SK-N-SH (cell line): Measurements from ENCODE around the gene MKRN2OS. TPM values are rescaled to one million over a fixed set of nuclear protein-coding genes. Genes with fewer than 3 reads are reported as not detected.

ENCODE experiments used
- CTCF ChIA-PET: fragments of 300-600, 350-600 bp; formaldehyde crosslinking; extraction: SDS; loops from one replicate; lab custom pipeline; 2021; lab: Yijun Ruan, JAX
- POLR2A ChIA-PET: fragments of 350-600 bp; sonication (Branson Sonifier 250); formaldehyde crosslinking; extraction: SDS; loops from one replicate; lab custom pipeline; 2020; ENCODE audit warnings: antibody characterized with exemption, inconsistent platforms; lab: Yijun Ruan, JAX
- DNase-seq: peaks from one replicate; pipeline ENCODE4 v3.0.0; 2012
- H2AFZ ChIP-seq: fragments of 200-600 bp; sonication (generic); 2 replicates; pipeline ENCODE4 v1.8.1; 2016; ENCODE audit warnings: antibody characterized with exemption, mild to moderate bottlenecking, low read depth
- H3F3A ChIP-seq: fragments of 200-600 bp; sonication (generic); replicated peaks from 2 replicates; pipeline ENCODE3; 2016; ENCODE audit warnings: antibody characterized with exemption, mild to moderate bottlenecking; ENCODE audit not compliant: insufficient read depth
- H3K27ac ChIP-seq, 2 experiments: fragments of 200-500 bp in 1 of 2; fragments of 200-600 bp in 1 of 2; sonication (Bioruptor generic) in 1 of 2; sonication (generic), shearing (Covaris generic) in 1 of 2; 2 replicates each; pipeline versions ENCODE4 v1.5.1 to v1.6.1; 2014 to 2016; ENCODE audit warnings: low read depth in 2 of 2, inconsistent platforms in 1 of 2, low read length in 1 of 2, mild to moderate bottlenecking in 1 of 2, mixed read lengths in 1 of 2
- H3K27me3 ChIP-seq: fragments of 200-600 bp; sonication (generic), shearing (Covaris generic); 2 replicates; pipeline ENCODE4 v1.6.1; 2016; ENCODE audit warnings: mixed run types; ENCODE audit not compliant: insufficient read depth
- H3K36me3 ChIP-seq, 2 experiments: fragments of 200-500 bp in 1 of 2; fragments of 200-600 bp in 1 of 2; sonication (Bioruptor generic) in 1 of 2; sonication (generic) in 1 of 2; replicated peaks in 1 of 2; 2 replicates each; pipeline versions ENCODE3 to v1.5.1; 2014 to 2016; ENCODE audit warnings: low read length in 1 of 2, mild to moderate bottlenecking in 1 of 2; ENCODE audit not compliant: insufficient read depth in 2 of 2, control insufficient read depth in 1 of 2
- H3K4me1 ChIP-seq, 2 experiments: fragments of 200-500 bp in 1 of 2; fragments of 200-600 bp in 1 of 2; sonication (Bioruptor generic) in 1 of 2; sonication (generic), shearing (Covaris generic) in 1 of 2; 2 replicates each; pipeline versions ENCODE4 v1.5.1 to v1.6.1; 2014 to 2016; ENCODE audit warnings: low read depth in 1 of 2, low read length in 1 of 2, mixed run types in 1 of 2; ENCODE audit not compliant: insufficient read depth in 2 of 2, control insufficient read depth in 1 of 2
- H3K4me2 ChIP-seq: fragments of 200-600 bp; sonication (generic), shearing (Covaris generic); 2 replicates; pipeline ENCODE4 v1.6.1; 2017; ENCODE audit warnings: mixed run types
- H3K4me3 ChIP-seq, 2 experiments: fragments of 200-500 bp in 1 of 2; fragments of 200-600 bp in 1 of 2; sonication (Bioruptor generic) in 1 of 2; sonication (generic), shearing (Covaris generic) in 1 of 2; 2 replicates each; pipeline versions ENCODE4 v1.5.1 to v1.8.1; 2014 to 2016; ENCODE audit warnings: low read depth in 2 of 2, inconsistent platforms in 1 of 2, low read length in 1 of 2, mild to moderate bottlenecking in 1 of 2, mixed read lengths in 1 of 2, moderate library complexity in 1 of 2
- H3K79me2 ChIP-seq: fragments of 200-600 bp; sonication (generic); 2 replicates; pipeline ENCODE4 v1.8.1; 2017; ENCODE audit warnings: mild to moderate bottlenecking; ENCODE audit not compliant: insufficient read depth
- H3K9ac ChIP-seq: fragments of 200-600 bp; sonication (generic); 2 replicates; pipeline ENCODE4 v1.6.1; 2017; ENCODE audit warnings: mixed run types
- H3K9me2 ChIP-seq: fragments of 200-600 bp; sonication (generic); 2 replicates; pipeline ENCODE4 v1.6.1; 2017; ENCODE audit warnings: mixed run types
- H3K9me3 ChIP-seq: fragments of 200-600 bp; sonication (generic); 2 replicates; pipeline ENCODE4 v1.6.1; 2017; ENCODE audit warnings: mixed run types, mild to moderate bottlenecking, moderate library complexity
- H4K20me1 ChIP-seq: fragments of 200-600 bp; sonication (generic); 2 replicates; pipeline ENCODE4 v1.6.1; 2017; ENCODE audit warnings: mild to moderate bottlenecking, mixed run types; ENCODE audit not compliant: insufficient read depth
- CHD2 ChIP-seq: fragments of 150-350 bp; IDR thresholded peaks from 2 replicates; pipeline ENCODE4 v1.6.1; 2018; ENCODE audit warnings: low read length; ENCODE audit not compliant: partially characterized antibody
- FOXJ3 ChIP-seq: sonication (generic); formaldehyde crosslinking; IDR thresholded peaks from 2 replicates; pipeline ENCODE4 v1.5.1; 2020; ENCODE audit warnings: mild to moderate bottlenecking, missing genetic modification reagents
- MXI1 ChIP-seq: IDR thresholded peaks from 2 replicates; pipeline ENCODE4 v1.6.1; 2012; ENCODE audit warnings: mild to moderate bottlenecking, low read depth, low read length, improper control_type of control experiment
- RAD21 ChIP-seq: IDR thresholded peaks from 2 replicates; pipeline ENCODE4 v1.6.1; 2012; ENCODE audit warnings: mild to moderate bottlenecking, low read length
- RFX5 ChIP-seq: IDR thresholded peaks from 2 replicates; pipeline ENCODE4 v1.6.1; 2012; ENCODE audit warnings: mild to moderate bottlenecking, improper control_type of control experiment, low read length
- RXRA ChIP-seq: IDR thresholded peaks from 2 replicates; pipeline ENCODE4 v1.4.0; 2012; ENCODE audit warnings: low read depth, mild to moderate bottlenecking, borderline replicate concordance
- SIN3A ChIP-seq: IDR thresholded peaks from 2 replicates; pipeline ENCODE4 v1.6.1; 2012; ENCODE audit warnings: low read depth, mild to moderate bottlenecking, low read length, moderate library complexity, borderline replicate concordance
- TCF12 ChIP-seq: IDR thresholded peaks from 2 replicates; pipeline ENCODE4 v1.4.0; 2012
- WGBS: methylation state at CpG from one replicate; pipeline ENCODE4 v1.1.6; 2017; ENCODE audit warnings: low lambda C conversion rate; 5-methylcytosine and 5-hydroxymethylcytosine counted together
- polyA plus RNA-seq, 3 experiments: library from polyadenylated mRNA; depleted of rRNA; stranded (reverse); fragments of >200 nt; gene quantifications; 2 replicates each; pipeline ENCODE4 v1.2.3, GENCODE V29; 2012
- TF ChIP-seq, protein P1 (sequence below): fragments of 150-350 bp; IDR thresholded peaks from 2 replicates; pipeline ENCODE4 v1.6.1; 2016; ENCODE audit warnings: mild to moderate bottlenecking, low read depth, low read length
- TF ChIP-seq, protein P2 (sequence below): IDR thresholded peaks from 2 replicates; pipeline ENCODE4; 2012
- TF ChIP-seq, protein P3 (sequence below): IDR thresholded peaks from 2 replicates; pipeline ENCODE4 v1.4.0; 2012; ENCODE audit warnings: low read depth
- TF ChIP-seq, protein P4 (sequence below): fragments of 200-600 bp; sonication (generic); IDR thresholded peaks from 2 replicates; pipeline ENCODE4 v1.6.1; 2017; ENCODE audit warnings: antibody characterized with exemption, mild to moderate bottlenecking, moderate library complexity
- TF ChIP-seq, protein P5 (sequence below): IDR thresholded peaks from 2 replicates; pipeline ENCODE4 v1.6.1; 2012; ENCODE audit warnings: mild to moderate bottlenecking, low read depth, low read length, moderate library complexity
- TF ChIP-seq, protein P6 (sequence below): IDR thresholded peaks from 2 replicates; pipeline ENCODE4 v1.4.0; 2012; ENCODE audit warnings: low read depth, borderline replicate concordance

Gene MKRN2OS
- polyA plus RNA-seq, 1 of the 3 experiments (the other 2 are of a cell fraction), result not detected

DNA sequence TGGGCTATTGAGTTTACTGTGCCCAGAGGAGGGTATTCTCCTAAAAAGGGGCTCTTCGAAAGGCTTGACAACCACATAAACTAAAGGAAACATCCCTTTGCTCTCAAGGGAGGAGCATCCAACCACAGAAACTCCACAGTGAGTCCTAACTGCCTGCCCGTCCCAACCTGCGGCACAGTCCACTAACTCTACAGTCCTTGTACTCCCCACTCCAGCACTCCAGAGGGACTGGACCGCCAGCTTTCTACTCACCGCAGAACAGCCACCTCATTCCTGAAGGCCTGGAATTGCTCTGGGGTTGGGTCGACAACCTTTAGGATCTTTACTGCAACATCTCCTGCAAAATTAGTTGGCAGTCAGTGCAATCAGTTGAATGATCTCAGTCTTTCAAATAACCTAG is 46.2 kb upstream of the MKRN2OS start:
- H3K36me3 ChIP-seq, result peaks cover 51 to 58% of the 10 kb centered on the region in 2 experiments

More for the DNA sequence above, 46.2 kb upstream of the MKRN2OS start:
- Histone ChIP-seq H3K27me3 (no peaks in the 10 kb centered on the region), H4K20me1 (peaks cover 3% of the 10 kb centered on the region; the same call in 1 of the 2 replicates), H3K9me2 (no peaks in the 10 kb centered on the region), H3K9ac (no peak overlapping the region), H3K9me3 (no peaks in the 10 kb centered on the region), H3K4me3 (no peak overlapping the region), H2AFZ (no peak overlapping the region), H3K27ac (no peak overlapping the region), H3K4me1 (no peaks in the 10 kb centered on the region), H3F3A (peaks cover 10% of the 10 kb centered on the region), H3K79me2 (no peaks in the 10 kb centered on the region), H3K4me2 (no peak overlapping the region)
- POLR2A ChIA-PET, result no interaction called here
- CTCF ChIA-PET, result no interaction called here
- 97% methylated on average over 6 of the region's 6 CpGs for WGBS
- TF ChIP-seq TCF12, result no peak
- TF ChIP-seq, protein P1, sequence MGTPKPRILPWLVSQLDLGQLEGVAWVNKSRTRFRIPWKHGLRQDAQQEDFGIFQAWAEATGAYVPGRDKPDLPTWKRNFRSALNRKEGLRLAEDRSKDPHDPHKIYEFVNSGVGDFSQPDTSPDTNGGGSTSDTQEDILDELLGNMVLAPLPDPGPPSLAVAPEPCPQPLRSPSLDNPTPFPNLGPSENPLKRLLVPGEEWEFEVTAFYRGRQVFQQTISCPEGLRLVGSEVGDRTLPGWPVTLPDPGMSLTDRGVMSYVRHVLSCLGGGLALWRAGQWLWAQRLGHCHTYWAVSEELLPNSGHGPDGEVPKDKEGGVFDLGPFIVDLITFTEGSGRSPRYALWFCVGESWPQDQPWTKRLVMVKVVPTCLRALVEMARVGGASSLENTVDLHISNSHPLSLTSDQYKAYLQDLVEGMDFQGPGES, result no peak
- TF ChIP-seq SIN3A, result no peak
- TF ChIP-seq RAD21, result no peak
- TF ChIP-seq, protein P2, sequence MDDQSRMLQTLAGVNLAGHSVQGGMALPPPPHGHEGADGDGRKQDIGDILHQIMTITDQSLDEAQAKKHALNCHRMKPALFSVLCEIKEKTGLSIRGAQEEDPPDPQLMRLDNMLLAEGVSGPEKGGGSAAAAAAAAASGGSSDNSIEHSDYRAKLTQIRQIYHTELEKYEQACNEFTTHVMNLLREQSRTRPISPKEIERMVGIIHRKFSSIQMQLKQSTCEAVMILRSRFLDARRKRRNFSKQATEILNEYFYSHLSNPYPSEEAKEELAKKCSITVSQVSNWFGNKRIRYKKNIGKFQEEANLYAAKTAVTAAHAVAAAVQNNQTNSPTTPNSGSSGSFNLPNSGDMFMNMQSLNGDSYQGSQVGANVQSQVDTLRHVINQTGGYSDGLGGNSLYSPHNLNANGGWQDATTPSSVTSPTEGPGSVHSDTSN, result no peak
- TF ChIP-seq, protein P3, sequence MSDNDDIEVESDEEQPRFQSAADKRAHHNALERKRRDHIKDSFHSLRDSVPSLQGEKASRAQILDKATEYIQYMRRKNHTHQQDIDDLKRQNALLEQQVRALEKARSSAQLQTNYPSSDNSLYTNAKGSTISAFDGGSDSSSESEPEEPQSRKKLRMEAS, result no peak
- TF ChIP-seq MXI1, result no peak
- TF ChIP-seq RFX5, result no peak
- TF ChIP-seq, protein P4, sequence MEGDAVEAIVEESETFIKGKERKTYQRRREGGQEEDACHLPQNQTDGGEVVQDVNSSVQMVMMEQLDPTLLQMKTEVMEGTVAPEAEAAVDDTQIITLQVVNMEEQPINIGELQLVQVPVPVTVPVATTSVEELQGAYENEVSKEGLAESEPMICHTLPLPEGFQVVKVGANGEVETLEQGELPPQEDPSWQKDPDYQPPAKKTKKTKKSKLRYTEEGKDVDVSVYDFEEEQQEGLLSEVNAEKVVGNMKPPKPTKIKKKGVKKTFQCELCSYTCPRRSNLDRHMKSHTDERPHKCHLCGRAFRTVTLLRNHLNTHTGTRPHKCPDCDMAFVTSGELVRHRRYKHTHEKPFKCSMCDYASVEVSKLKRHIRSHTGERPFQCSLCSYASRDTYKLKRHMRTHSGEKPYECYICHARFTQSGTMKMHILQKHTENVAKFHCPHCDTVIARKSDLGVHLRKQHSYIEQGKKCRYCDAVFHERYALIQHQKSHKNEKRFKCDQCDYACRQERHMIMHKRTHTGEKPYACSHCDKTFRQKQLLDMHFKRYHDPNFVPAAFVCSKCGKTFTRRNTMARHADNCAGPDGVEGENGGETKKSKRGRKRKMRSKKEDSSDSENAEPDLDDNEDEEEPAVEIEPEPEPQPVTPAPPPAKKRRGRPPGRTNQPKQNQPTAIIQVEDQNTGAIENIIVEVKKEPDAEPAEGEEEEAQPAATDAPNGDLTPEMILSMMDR, result no peak
- TF ChIP-seq, protein P5, sequence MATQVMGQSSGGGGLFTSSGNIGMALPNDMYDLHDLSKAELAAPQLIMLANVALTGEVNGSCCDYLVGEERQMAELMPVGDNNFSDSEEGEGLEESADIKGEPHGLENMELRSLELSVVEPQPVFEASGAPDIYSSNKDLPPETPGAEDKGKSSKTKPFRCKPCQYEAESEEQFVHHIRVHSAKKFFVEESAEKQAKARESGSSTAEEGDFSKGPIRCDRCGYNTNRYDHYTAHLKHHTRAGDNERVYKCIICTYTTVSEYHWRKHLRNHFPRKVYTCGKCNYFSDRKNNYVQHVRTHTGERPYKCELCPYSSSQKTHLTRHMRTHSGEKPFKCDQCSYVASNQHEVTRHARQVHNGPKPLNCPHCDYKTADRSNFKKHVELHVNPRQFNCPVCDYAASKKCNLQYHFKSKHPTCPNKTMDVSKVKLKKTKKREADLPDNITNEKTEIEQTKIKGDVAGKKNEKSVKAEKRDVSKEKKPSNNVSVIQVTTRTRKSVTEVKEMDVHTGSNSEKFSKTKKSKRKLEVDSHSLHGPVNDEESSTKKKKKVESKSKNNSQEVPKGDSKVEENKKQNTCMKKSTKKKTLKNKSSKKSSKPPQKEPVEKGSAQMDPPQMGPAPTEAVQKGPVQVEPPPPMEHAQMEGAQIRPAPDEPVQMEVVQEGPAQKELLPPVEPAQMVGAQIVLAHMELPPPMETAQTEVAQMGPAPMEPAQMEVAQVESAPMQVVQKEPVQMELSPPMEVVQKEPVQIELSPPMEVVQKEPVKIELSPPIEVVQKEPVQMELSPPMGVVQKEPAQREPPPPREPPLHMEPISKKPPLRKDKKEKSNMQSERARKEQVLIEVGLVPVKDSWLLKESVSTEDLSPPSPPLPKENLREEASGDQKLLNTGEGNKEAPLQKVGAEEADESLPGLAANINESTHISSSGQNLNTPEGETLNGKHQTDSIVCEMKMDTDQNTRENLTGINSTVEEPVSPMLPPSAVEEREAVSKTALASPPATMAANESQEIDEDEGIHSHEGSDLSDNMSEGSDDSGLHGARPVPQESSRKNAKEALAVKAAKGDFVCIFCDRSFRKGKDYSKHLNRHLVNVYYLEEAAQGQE, result no peak
- TF ChIP-seq, protein P6, sequence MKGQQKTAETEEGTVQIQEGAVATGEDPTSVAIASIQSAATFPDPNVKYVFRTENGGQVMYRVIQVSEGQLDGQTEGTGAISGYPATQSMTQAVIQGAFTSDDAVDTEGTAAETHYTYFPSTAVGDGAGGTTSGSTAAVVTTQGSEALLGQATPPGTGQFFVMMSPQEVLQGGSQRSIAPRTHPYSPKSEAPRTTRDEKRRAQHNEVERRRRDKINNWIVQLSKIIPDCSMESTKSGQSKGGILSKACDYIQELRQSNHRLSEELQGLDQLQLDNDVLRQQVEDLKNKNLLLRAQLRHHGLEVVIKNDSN, result no peak
- TF ChIP-seq CHD2, result no peak
- TF ChIP-seq RXRA, result no peak
- no peak for TF ChIP-seq FOXJ3 (CRISPR knock-in tag)
- DNase-seq, result no peak
